NCI-H1417 treated with DMSO at 0.1 percent for 48 hours (cell line): ENCODE data around the gene PDE7B.

Experiments
- DNase-seq: peaks from one replicate; lab custom pipeline; 2025; lab: John Stamatoyannopoulos, UW

The PDE7B gene

GRCh38 chr6:136025736-136026135 is 174.2 kb downstream of the PDE7B start:
- DNase-seq = no peak

- no peak for DNase-seq
These were observed 178.6 kb downstream of the PDE7B start for GRCh38 chr6:136030131-136030530.

DNA sequence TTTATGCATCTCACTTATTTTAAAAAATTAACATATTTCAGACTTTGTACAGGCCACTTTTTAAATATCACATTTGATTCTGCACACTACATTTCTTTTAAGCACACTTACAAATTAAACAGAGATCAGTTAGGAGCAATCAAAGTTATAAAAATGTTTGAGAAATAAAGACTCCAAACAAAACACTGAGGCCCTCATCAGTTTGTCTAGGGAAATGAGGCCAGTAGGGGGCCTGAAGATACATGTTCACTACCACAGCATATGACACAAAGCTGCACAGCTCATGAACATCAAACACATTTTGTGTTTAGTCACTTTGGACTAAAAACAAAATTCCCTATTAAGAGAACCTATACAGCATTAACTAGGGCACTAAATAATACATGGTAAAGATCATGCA is 180.5 kb downstream of the PDE7B start:
- DNase-seq = no peak

- no peak for DNase-seq
These were observed 181.9 kb downstream of the PDE7B start for GRCh38 chr6:136033416-136033815.

- DNase-seq = no peak
These were observed 182.9 kb downstream of the PDE7B start for GRCh38 chr6:136034422-136034821.

DNA sequence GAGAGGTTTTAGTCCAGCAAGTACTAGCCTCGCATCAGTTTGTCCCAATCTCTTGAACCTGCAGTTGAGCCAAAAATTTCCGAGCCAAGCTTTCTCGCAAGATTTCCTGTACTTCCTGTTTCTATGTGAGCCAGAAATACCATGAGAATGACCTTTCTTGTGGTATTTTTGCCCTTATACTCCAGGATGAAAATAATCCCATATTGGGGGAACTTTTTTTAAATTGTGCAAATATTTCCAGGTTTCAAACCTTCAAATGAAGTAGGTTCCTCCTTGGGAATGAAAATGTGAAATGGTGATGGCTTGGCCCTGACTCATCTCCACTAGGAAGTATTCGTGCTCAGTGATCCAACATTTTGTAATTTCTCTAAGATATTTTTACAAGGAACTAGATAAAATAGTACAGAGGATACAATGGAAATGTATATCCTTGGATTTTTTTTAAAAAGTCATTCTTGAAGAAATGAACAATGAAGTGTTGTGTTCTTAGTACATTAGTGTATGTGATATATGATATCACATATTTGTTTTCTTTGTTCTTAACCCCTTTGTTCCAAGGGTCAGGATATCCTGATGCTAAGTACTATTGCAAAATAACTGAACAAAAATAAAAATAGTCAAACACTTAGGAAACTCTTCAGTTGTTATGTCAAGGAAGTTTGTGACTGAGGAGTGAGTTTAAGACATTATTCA is 184.0 kb downstream of the PDE7B start:
- DNase-seq = no peak

DNA sequence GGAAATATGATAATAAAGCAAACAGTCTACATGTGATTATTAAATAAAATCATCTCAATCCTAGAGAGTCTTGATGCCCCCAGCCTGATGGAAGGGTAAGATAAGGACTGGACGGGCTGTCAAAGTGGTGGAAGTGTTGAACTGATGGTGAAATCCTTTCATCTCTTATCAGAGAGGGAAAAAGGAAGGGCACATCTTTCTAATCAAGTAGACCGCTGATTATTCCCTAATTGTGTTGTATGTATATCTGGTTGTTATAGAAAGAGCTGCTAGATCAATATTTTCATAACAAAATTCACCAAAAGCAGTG is 184.5 kb downstream of the PDE7B start:
- DNase-seq = no peak

DNA sequence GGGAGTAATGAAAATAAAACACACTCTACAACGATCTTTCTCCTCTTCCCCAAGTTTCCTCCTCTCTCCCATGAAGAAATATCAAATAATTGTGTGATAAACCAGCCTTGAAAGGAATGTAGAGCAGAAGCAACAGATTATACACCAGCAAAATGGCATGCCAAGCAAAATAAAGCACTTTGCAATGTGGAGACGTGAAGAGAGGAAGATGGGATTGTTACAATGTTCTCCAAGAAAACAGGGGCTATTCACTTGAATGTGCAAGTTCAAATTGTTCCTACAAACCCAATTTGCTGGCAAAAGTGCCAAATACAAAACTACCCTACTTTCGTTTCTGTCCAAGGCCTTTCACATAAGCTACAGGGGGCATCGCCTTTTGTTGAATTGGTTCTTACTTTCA is 185.1 kb downstream of the PDE7B start:
- no peak for DNase-seq

DNA sequence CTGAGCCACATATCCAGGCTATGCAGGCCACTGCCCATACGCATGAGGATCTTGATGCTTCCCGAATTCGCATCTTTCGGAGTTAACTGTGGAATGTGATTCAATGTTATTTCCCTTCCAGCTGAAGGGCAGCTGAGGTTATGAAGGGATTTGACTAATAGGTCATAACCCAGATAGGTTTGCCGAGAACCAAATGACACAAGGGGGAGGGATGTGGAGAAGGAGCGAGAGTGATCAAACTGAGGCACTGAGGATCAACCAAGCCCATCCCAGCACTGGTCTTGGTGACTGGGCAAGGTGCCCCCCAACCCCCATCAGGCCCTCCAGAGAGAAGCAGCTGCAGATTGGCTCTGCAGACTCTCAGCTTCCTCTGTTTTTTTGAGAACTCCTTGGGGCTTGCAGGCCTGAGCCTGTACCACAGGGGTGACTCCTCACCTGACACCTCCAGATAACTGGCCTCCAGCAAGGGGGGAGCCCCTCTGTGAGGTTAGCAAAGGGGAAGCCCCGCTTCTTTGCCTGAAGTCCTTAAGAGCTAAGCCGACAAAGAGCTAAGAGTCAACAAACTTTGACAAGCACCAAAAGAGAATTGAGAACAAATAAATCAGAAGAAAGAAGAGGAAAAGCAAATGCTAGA is 185.9 kb downstream of the PDE7B start:
- DNase-seq = no peak

GRCh38 chr6:136037876-136038460 is 186.5 kb downstream of the PDE7B start:
- no peak for DNase-seq

GRCh38 chr6:136038531-136038930 is 187.0 kb downstream of the PDE7B start:
- no peak for DNase-seq

DNA sequence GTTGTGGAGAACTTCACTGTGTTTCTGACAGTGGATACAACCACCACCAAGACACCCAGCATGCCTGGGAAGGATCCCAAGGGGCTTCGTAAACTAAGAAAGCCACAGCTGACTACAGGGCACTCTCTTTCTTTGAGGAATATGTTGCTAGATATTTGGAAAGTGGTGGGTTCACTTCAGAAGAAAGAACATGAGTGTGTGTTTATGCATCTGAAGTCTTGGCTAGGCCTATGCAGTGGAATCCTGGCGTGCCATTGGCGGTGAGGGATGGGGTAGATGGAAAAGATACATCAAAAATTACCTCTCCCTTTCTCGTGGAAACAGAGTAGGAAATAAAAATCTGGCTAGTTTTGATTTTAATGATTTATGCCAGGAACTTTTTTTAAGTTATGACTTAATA is 187.7 kb downstream of the PDE7B start:
- DNase-seq = no peak

DNA sequence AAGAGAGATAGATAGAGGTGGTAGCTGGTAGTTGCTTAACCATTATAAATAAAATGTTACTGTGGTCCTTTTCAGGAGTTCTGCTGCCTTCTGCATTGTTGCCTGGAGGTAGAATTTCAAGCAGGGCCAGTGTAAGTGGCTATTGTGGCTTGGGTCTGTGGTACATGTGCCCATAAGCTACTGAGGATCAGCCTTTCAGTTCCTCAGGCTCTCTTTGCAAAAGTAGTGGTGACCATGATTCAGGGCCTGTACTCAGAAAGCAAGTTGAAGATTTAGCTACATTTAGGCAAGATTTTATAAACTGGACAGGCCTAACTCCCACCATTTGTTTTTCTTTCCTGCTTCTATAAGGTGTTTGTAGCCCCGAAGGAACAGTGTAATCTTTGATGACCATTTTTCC is 199.0 kb downstream of the PDE7B start:
- DNase-seq = no peak

GRCh38 chr6:136051140-136051775 is 199.8 kb downstream of the PDE7B start:
- no peak for DNase-seq

GRCh38 chr6:136052031-136052430 is 200.5 kb downstream of the PDE7B start:
- no peak for DNase-seq

DNA sequence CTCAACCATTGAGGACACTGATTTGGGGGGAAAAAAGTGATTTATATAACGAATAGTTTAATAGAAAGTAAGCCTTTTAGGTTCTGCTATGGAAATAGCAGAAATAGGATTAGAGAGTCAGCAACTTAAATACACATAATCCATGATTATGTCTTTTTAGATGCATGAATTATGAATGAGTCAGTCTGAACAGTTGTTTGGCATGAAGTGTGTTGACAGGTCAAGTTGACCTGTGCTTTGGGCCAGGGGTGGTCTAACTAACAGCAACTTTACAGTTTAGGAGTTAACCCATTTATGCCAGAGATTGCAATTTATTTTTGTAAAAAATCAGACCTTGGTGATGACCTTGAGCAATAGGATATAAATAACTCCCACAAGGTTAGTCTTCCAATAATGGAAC is 207.4 kb downstream of the PDE7B start:
- DNase-seq = no peak

DNA sequence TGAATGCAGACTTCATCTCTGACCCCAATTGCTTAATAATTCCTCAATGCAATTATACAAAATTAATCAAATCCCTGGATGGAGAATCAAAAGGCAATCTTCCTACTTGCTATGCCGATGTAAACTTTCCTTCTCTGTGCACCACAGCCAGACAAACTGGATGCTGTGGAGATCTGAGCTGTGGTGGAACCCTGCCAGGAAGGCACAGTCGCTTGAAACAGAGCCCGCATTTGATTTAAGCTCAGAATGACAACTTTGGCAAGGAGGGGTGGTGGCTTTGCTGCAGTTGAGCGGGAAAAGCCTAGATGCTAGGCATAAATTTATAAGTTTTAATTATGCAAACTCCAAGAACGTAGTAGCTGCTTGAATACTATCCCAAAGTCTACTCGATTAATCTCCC is 207.8 kb downstream of the PDE7B start:
- DNase-seq = no peak

GRCh38 chr6:136060052-136060451 is 208.6 kb downstream of the PDE7B start:
- no peak for DNase-seq

GRCh38 chr6:136060759-136061158 is 209.3 kb downstream of the PDE7B start:
- DNase-seq = no peak

GRCh38 chr6:136061701-136062100 is 210.2 kb downstream of the PDE7B start:
- no peak for DNase-seq

DNA sequence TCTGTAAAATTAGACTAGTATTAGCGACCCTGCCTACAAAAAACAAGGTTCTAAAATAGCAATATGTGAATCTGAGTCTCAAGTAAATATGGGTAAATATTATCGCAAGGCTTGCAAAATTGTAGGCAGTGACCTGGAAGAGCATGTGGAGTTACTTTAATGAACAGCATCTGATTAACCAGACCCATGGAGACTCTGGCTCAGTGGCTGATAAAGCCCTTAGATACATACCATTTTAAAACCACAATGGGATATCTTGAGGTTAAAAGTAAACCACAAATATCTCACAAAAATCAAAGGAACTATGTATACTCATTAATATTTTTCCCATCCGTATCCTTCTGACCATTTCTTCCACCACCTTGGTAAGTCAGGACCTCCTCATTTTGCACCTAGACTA is 211.6 kb downstream of the PDE7B start:
- no peak for DNase-seq

DNA sequence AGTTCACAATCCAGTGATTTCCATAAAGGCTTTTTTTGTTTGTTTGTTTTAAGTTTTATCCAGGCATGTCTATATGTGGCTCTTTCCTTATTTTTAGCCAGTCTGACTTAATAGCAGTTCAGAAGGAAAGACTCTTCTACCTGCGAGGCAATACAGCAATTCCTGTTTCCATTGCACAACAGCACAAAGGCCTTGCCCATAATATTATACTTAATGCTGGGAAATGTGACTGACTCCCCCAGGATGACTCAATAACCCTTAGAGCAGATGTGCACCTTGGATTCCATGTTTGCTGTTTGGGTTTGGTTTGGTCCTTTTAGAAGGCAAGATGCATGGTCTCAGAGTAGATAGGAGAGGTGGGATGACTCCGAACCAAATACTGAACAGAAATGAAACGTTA is 214.5 kb downstream of the PDE7B start:
- no peak for DNase-seq

DNA sequence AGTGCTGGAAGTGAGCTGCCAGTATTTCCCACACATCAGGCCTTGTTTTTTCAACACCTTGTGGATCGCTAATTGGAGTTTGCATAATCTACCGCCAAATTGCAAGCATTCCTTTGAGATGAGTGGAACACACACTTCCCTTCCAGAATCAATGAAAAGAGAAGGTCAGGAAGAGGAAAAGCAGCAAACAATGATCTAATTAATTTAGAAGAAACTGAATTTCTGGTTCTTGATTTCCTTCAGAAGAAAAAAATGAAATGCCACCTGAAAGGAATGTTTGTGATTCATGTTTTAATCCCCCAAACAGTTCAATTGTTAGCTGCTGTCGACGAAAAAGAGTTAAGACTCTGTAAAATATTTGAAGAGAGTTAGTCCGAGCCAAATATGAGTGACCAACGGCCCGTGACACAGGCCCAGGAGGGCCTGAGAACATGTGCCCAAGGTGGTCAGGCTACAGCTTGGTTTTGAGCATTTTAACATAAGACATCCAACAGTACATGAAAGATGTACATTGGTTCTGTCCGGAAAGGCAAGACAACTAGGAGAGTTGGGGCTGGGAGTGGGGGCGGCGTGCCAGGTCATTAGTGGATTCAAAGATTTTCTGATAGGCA is 216.3 kb downstream of the PDE7B start:
- DNase-seq = no peak
